ENCODE data around the gene PTPRD. TPM values are rescaled to one million over a fixed set of nuclear protein-coding genes. Genes with fewer than 3 reads are reported as not detected.

PTPRD gene
- total and polyA plus RNA-seq, 3 experiments from 2014 or later = 0.02 to 0.04 TPM; not detected in 1

- H3K9me3 Mint-ChIP-seq = peaks cover 0 to 14% (median 7%) of the 10 kb centered on the region in 5 donors
- Histone ChIP-seq H3K36me3 (ENCODE audit: insufficient read depth, low read length) (no peaks in the 10 kb centered on the region), H3K4me3 (ENCODE audit: low read length) (no peak overlapping the region), H3K27ac (ENCODE audit: low read depth, low read length) (no peak overlapping the region), H3K4me1 (ENCODE audit: insufficient read depth, low read length) (no peaks in the 10 kb centered on the region), H3K9me3 (ENCODE audit: low read length) (no peaks in the 10 kb centered on the region), H3K27me3 (ENCODE audit: insufficient read depth, low read length, poor library complexity, severe bottlenecking) (no peaks in the 10 kb centered on the region)
- H3K27ac Mint-ChIP-seq = no peak overlapping the region
- ChIA-PET CTCF (no interaction called here), POLR2A (no interaction called here)
- no peaks in the 10 kb centered on the region for H3K27me3 Mint-ChIP-seq
- H3K4me1 Mint-ChIP-seq = no peaks in the 10 kb centered on the region
- no peaks in the 10 kb centered on the region for H3K36me3 Mint-ChIP-seq
- no peak overlapping the region for H3K4me3 Mint-ChIP-seq
- no peak for DNase-seq
Observed at GRCh38 chr9:10254338-10254737, 358.5 kb downstream of the PTPRD start.

DNA sequence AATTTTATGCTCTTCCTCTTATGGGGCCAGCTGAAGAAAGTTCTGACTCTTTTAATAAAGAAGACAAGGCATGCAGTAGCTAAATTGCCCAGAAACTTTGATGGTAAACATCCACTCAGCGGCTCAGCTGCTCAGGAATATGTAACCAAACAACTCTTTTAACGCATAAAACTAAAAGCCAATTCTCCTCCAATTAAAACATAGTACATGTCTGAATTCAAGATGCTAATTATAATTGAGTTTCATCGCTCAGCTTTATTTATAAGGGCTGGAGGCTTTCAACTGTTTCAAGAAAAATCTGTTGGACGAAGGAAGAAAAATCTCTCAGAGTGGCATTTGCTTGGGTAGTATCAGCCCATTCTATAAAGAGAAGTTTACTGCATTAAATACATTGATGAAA, 359.5 kb downstream of the PTPRD start:
- H3K4me3 Mint-ChIP-seq = no peak overlapping the region
- H3K9me3 Mint-ChIP-seq = peaks cover 0 to 19% (median 9%) of the 10 kb centered on the region in 5 donors
- no peaks in the 10 kb centered on the region for H3K27me3 Mint-ChIP-seq
- Histone ChIP-seq H3K27ac (ENCODE audit: low read depth, low read length) (no peak overlapping the region), H3K9me3 (ENCODE audit: low read length) (no peaks in the 10 kb centered on the region), H3K4me3 (ENCODE audit: low read length) (no peak overlapping the region), H3K4me1 (ENCODE audit: insufficient read depth, low read length) (no peaks in the 10 kb centered on the region), H3K36me3 (ENCODE audit: insufficient read depth, low read length) (no peaks in the 10 kb centered on the region), H3K27me3 (ENCODE audit: insufficient read depth, low read length, poor library complexity, severe bottlenecking) (no peaks in the 10 kb centered on the region)
- H3K27ac Mint-ChIP-seq = no peak overlapping the region
- CTCF ChIA-PET = no interaction called here
- H3K36me3 Mint-ChIP-seq = no peaks in the 10 kb centered on the region
- H3K4me1 Mint-ChIP-seq = no peaks in the 10 kb centered on the region
- no peak for DNase-seq
- POLR2A ChIA-PET = no interaction called here

- no peaks in the 10 kb centered on the region for H3K9me3 ChIP-seq (ENCODE audit: low read length)
- Mint-ChIP-seq H3K36me3 (no peaks in the 10 kb centered on the region), H3K27ac (no peak overlapping the region), H3K27me3 (no peaks in the 10 kb centered on the region), H3K4me1 (no peaks in the 10 kb centered on the region), H3K4me3 (no peak overlapping the region), H3K9me3 (peaks cover 0 to 17% (median 7%) of the 10 kb centered on the region in 5 donors)
- no peak overlapping the region for H3K27ac ChIP-seq (ENCODE audit: low read depth, low read length)
- no peak overlapping the region for H3K4me3 ChIP-seq (ENCODE audit: low read length)
- H3K36me3 ChIP-seq (ENCODE audit: insufficient read depth, low read length) = no peaks in the 10 kb centered on the region
- POLR2A ChIA-PET = no interaction called here
- no peaks in the 10 kb centered on the region for H3K27me3 ChIP-seq (ENCODE audit: insufficient read depth, low read length, poor library complexity, severe bottlenecking)
- no peaks in the 10 kb centered on the region for H3K4me1 ChIP-seq (ENCODE audit: insufficient read depth, low read length)
- no peak for DNase-seq
- CTCF ChIA-PET = no interaction called here
Observed at GRCh38 chr9:10252174-10252573, 360.6 kb downstream of the PTPRD start.

DNA sequence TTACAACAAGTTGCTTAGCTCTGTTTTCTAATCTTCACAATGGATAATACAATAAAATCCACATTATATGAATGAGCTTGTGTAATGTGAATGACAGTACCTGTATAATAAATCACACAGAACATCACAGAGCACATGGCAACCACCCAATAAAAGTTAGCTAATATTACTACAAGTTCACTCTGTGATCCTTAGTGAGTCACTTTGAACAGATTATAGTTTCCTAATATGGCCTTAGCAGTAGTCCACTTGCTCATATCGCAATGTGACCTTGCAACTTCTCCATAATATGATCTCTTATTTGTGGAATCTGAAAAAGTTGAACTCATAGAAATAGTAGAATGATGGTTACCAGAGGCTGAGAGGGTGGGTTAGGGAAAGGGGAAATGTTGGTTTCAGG, 361.3 kb downstream of the PTPRD start:
- no peaks in the 10 kb centered on the region for H3K36me3 ChIP-seq (ENCODE audit: insufficient read depth, low read length)
- DNase-seq = no peak
- Mint-ChIP-seq H3K27ac (no peak overlapping the region), H3K27me3 (no peaks in the 10 kb centered on the region), H3K4me3 (no peak overlapping the region), H3K4me1 (no peaks in the 10 kb centered on the region), H3K9me3 (peaks cover 0 to 12% (median 6%) of the 10 kb centered on the region in 5 donors), H3K36me3 (no peaks in the 10 kb centered on the region)
- H3K27ac ChIP-seq (ENCODE audit: low read depth, low read length) = no peak overlapping the region
- no peak overlapping the region for H3K4me3 ChIP-seq (ENCODE audit: low read length)
- CTCF ChIA-PET = no interaction called here
- H3K9me3 ChIP-seq (ENCODE audit: low read length) = no peaks in the 10 kb centered on the region
- no peaks in the 10 kb centered on the region for H3K4me1 ChIP-seq (ENCODE audit: insufficient read depth, low read length)
- H3K27me3 ChIP-seq (ENCODE audit: insufficient read depth, low read length, poor library complexity, severe bottlenecking) = no peaks in the 10 kb centered on the region
- POLR2A ChIA-PET = no interaction called here

DNA sequence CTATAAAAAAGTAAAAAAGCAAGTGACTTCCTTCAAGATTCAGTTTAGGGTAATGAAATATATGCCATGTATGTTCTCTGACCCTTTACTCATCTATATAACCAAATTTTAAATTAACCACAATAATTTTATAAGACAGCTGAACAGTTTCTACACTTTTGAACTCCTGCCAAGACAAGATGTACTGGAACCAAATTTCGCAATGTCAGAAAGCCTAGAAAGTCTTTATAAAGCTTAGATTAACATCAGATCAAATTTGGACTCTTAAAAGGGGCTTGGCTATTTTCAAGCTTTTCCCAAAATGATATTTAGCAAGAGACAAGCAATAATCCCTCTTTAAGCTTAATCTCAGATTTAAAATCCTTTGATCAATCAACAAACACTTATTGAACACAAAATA, 362.6 kb downstream of the PTPRD start:
- Histone ChIP-seq H3K27ac (ENCODE audit: low read depth, low read length) (no peak overlapping the region), H3K4me3 (ENCODE audit: low read length) (no peak overlapping the region), H3K4me1 (ENCODE audit: insufficient read depth, low read length) (no peaks in the 10 kb centered on the region), H3K36me3 (ENCODE audit: insufficient read depth, low read length) (no peaks in the 10 kb centered on the region), H3K9me3 (ENCODE audit: low read length) (no peaks in the 10 kb centered on the region), H3K27me3 (ENCODE audit: insufficient read depth, low read length, poor library complexity, severe bottlenecking) (no peaks in the 10 kb centered on the region)
- Mint-ChIP-seq H3K4me1 (no peaks in the 10 kb centered on the region), H3K4me3 (no peak overlapping the region), H3K36me3 (no peaks in the 10 kb centered on the region), H3K9me3 (peaks cover 4 to 15% (median 10%) of the 10 kb centered on the region in 5 donors), H3K27me3 (no peaks in the 10 kb centered on the region), H3K27ac (no peak overlapping the region)
- POLR2A ChIA-PET = no interaction called here
- no peak for DNase-seq
- CTCF ChIA-PET = no interaction called here

DNA sequence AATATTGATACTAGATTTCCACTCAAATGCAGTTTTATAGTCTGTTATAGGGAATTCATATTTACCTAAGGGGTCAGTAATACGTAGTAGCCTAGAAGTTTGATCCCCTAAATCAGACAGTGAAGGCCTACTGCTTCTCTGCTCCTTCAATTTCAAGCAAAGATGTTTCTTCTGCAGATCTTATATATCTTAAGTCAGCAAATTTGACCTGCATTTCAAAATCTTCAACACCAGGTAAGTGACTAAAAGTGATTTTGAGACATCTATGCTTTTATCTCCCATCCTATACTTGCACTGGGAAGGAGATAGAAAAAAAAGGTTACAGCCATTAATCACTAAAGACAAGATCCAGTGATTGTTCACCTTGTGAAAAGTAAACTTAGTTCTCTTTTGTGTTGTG, 363.9 kb downstream of the PTPRD start:
- no peaks in the 10 kb centered on the region for H3K9me3 ChIP-seq (ENCODE audit: low read length)
- H3K27ac Mint-ChIP-seq = no peak overlapping the region
- CTCF ChIA-PET = no interaction called here
- POLR2A ChIA-PET = no interaction called here
- no peak overlapping the region for H3K4me3 ChIP-seq (ENCODE audit: low read length)
- H3K36me3 Mint-ChIP-seq = no peaks in the 10 kb centered on the region
- no peak overlapping the region for H3K4me3 Mint-ChIP-seq
- DNase-seq = no peak
- no peaks in the 10 kb centered on the region for H3K27me3 ChIP-seq (ENCODE audit: insufficient read depth, low read length, poor library complexity, severe bottlenecking)
- H3K9me3 Mint-ChIP-seq = peaks cover 4 to 20% (median 13%) of the 10 kb centered on the region in 5 donors
- H3K36me3 ChIP-seq (ENCODE audit: insufficient read depth, low read length) = no peaks in the 10 kb centered on the region
- H3K4me1 ChIP-seq (ENCODE audit: insufficient read depth, low read length) = no peaks in the 10 kb centered on the region
- no peaks in the 10 kb centered on the region for H3K27me3 Mint-ChIP-seq
- no peaks in the 10 kb centered on the region for H3K4me1 Mint-ChIP-seq
- no peak overlapping the region for H3K27ac ChIP-seq (ENCODE audit: low read depth, low read length)

- Histone ChIP-seq H3K36me3 (ENCODE audit: insufficient read depth, low read length) (no peaks in the 10 kb centered on the region), H3K27ac (ENCODE audit: low read depth, low read length) (no peak overlapping the region), H3K9me3 (ENCODE audit: low read length) (no peaks in the 10 kb centered on the region), H3K4me3 (ENCODE audit: low read length) (no peak overlapping the region), H3K4me1 (ENCODE audit: insufficient read depth, low read length) (no peaks in the 10 kb centered on the region), H3K27me3 (ENCODE audit: insufficient read depth, low read length, poor library complexity, severe bottlenecking) (no peaks in the 10 kb centered on the region)
- peaks cover 6 to 25% (median 15%) of the 10 kb centered on the region in 5 donors for H3K9me3 Mint-ChIP-seq
- H3K27me3 Mint-ChIP-seq = no peaks in the 10 kb centered on the region
- ChIA-PET CTCF (no interaction called here), POLR2A (no interaction called here)
- no peak for DNase-seq
- H3K4me1 Mint-ChIP-seq = no peaks in the 10 kb centered on the region
- H3K27ac Mint-ChIP-seq = no peak overlapping the region
- H3K4me3 Mint-ChIP-seq = no peak overlapping the region
- no peaks in the 10 kb centered on the region for H3K36me3 Mint-ChIP-seq
Observed at GRCh38 chr9:10242255-10242654, 370.5 kb downstream of the PTPRD start.

DNA sequence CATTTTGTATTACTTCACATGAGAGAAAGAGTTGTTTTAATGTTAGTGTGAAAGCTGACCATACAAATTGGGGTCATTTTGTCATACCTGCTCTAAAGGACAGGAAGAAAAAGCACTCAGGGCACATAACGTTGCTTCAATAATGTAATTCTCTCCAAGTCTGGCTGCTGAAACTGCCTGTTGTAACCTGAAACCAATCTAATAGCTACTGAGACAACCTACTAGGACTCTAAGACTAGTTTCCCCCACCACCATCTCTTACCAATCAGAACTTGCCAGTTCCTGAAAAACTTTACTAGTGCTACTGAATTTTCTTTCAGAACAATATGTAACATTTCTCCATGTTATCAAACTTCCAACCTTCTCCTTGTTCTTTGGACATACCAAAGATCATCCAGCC, 374.7 kb downstream of the PTPRD start:
- H3K27ac ChIP-seq (ENCODE audit: low read depth, low read length) = no peak overlapping the region
- POLR2A ChIA-PET = no interaction called here
- no peak for DNase-seq
- Mint-ChIP-seq H3K4me1 (no peaks in the 10 kb centered on the region), H3K27ac (no peak overlapping the region), H3K36me3 (no peaks in the 10 kb centered on the region), H3K9me3 (peaks cover 3 to 25% (median 5%) of the 10 kb centered on the region in 5 donors), H3K4me3 (no peak overlapping the region), H3K27me3 (no peaks in the 10 kb centered on the region)
- no peaks in the 10 kb centered on the region for H3K4me1 ChIP-seq (ENCODE audit: insufficient read depth, low read length)
- no peaks in the 10 kb centered on the region for H3K36me3 ChIP-seq (ENCODE audit: insufficient read depth, low read length)
- H3K9me3 ChIP-seq (ENCODE audit: low read length) = no peaks in the 10 kb centered on the region
- no peak overlapping the region for H3K4me3 ChIP-seq (ENCODE audit: low read length)
- no peaks in the 10 kb centered on the region for H3K27me3 ChIP-seq (ENCODE audit: insufficient read depth, low read length, poor library complexity, severe bottlenecking)
- CTCF ChIA-PET = no interaction called here

GRCh38 chr9:10237584-10237983, 375.2 kb downstream of the PTPRD start:
- ChIA-PET CTCF (no interaction called here), POLR2A (no interaction called here)
- H3K36me3 ChIP-seq (ENCODE audit: insufficient read depth, low read length) = no peaks in the 10 kb centered on the region
- H3K36me3 Mint-ChIP-seq = no peaks in the 10 kb centered on the region
- H3K27ac ChIP-seq (ENCODE audit: low read depth, low read length) = no peak overlapping the region
- peaks cover 3 to 27% (median 5%) of the 10 kb centered on the region in 5 donors for H3K9me3 Mint-ChIP-seq
- H3K27me3 ChIP-seq (ENCODE audit: insufficient read depth, low read length, poor library complexity, severe bottlenecking) = no peaks in the 10 kb centered on the region
- no peak for DNase-seq
- no peaks in the 10 kb centered on the region for H3K4me1 Mint-ChIP-seq
- H3K27me3 Mint-ChIP-seq = no peaks in the 10 kb centered on the region
- H3K4me1 ChIP-seq (ENCODE audit: insufficient read depth, low read length) = no peaks in the 10 kb centered on the region
- H3K4me3 Mint-ChIP-seq = no peak overlapping the region
- no peaks in the 10 kb centered on the region for H3K9me3 ChIP-seq (ENCODE audit: low read length)
- H3K27ac Mint-ChIP-seq = peak overlapping the region in 1 of 8 donors; percentile 8
- no peak overlapping the region for H3K4me3 ChIP-seq (ENCODE audit: low read length)
